Measurements from ENCODE around the gene HOXD4. TPM values are rescaled to one million over a fixed set of nuclear protein-coding genes. Genes with fewer than 3 reads are reported as not detected.

The HOXD4 gene
- total and polyA plus RNA-seq, 11 donors: 0.10 to 0.96 (median 0.41) TPM; not detected in 2

GRCh38 chr2:176187899-176188773 is 36.8 kb downstream of the HOXD4 start, which contains the start of gene HOXD1:
Gene HOXD1, plus strand, starts transcription at chr2:176188668. Its CDS starts 134 bp downstream, at chr2:176188802.
- 1 to 2% (median 1%) methylated on average over 31 to 68 of the region's 68 CpGs for WGBS, 4 donors
- no peaks in the 10 kb centered on the region for H3K9me3 ChIP-seq
- peaks cover 45 to 100% (median 82%) of the 10 kb centered on the region in 9 donors for H3K27me3 ChIP-seq
- TF ChIP-seq POLR2A (IDR thresholded peaks at IDR 0.05) (peak in 1 of 2 donors; percentile 23), CTCF (IDR thresholded peaks at IDR 0.05) (no peak)
- DNase-seq: peak in 3 of 5 donors; percentile 39 to 70 (median 42)
- H3K36me3 ChIP-seq: no peaks in the 10 kb centered on the region
- H3K4me1 ChIP-seq: peaks cover 5 to 32% (median 22%) of the 10 kb centered on the region in 12 donors
- peak within 1 kb of the TSS; percentile 35 to 73 (median 56) for H3K4me3 ChIP-seq
- ATAC-seq: peak in 2 of 4 donors; percentile 60 to 82
- H3K27ac ChIP-seq: peak within 1 kb of the TSS in 4 of 12 donors; percentile 17 to 70 (median 28)
- intact Hi-C loops (cut with DNase I): no loop called here

- Histone ChIP-seq H3K27ac (peak overlapping the region in 3 of 12 donors; percentile 26 to 70 (median 29)), H3K36me3 (no peaks in the 10 kb centered on the region), H3K9me3 (no peaks in the 10 kb centered on the region), H3K4me1 (peaks cover 5 to 32% (median 22%) of the 10 kb centered on the region in 12 donors), H3K27me3 (peaks cover 45 to 100% (median 84%) of the 10 kb centered on the region in 9 donors), H3K4me3 (peak overlapping the region; percentile 35 to 73 (median 56))
- ATAC-seq: peak in 1 of 4 donors; percentile 24
- WGBS, 4 donors: 1 to 4% (median 2%) methylated on average over 64 to 98 of the region's 98 CpGs
- no peak for TF ChIP-seq CTCF (IDR thresholded peaks at IDR 0.05)
- TF ChIP-seq POLR2A (IDR thresholded peaks at IDR 0.05): no peak
- intact Hi-C loops (cut with DNase I): no loop called here
- DNase-seq: no peak
Measured at GRCh38 chr2:176188774-176189680, 37.7 kb downstream of the HOXD4 start.

GRCh38 chr2:176189681-176190641 is 38.6 kb downstream of the HOXD4 start:
- Histone ChIP-seq H3K9me3 (no peaks in the 10 kb centered on the region), H3K4me1 (peaks cover 5 to 32% (median 22%) of the 10 kb centered on the region in 12 donors), H3K4me3 (peak overlapping the region in 11 of 12 donors; percentile 35 to 73 (median 57)), H3K36me3 (no peaks in the 10 kb centered on the region), H3K27me3 (peaks cover 45 to 100% (median 87%) of the 10 kb centered on the region in 9 donors), H3K27ac (no peak overlapping the region)
- intact Hi-C loops (cut with DNase I): no loop called here
- ATAC-seq (peak in 1 of 4 donors; percentile 14), DNase-seq (no peak)
- TF ChIP-seq CTCF (IDR thresholded peaks at IDR 0.05): no peak
- no peak for TF ChIP-seq POLR2A (IDR thresholded peaks at IDR 0.05)
- WGBS, 4 donors: 12 to 32% (median 17%) methylated on average over 28 of the region's 28 CpGs

Data from heart left ventricle (tissue), 16 donors.